ENCODE results near the gene APOBEC3C.
"Not testable (repeated sequence)": the region's sequence is repeated elsewhere in the genome, so short reads cannot be mapped to it uniquely, and the experiment has no call there.

Gene APOBEC3C

GRCh38 chr22:39039306-39040126 is 25.5 kb downstream of the APOBEC3C start:
- H3K4me3 ChIP-seq (ENCODE audit: severe bottlenecking) = no peak overlapping the region
- H3K9me3 ChIP-seq (ENCODE audit: severe bottlenecking) = no peaks in the 10 kb centered on the region
- no peaks in the 10 kb centered on the region for H3K36me3 ChIP-seq (ENCODE audit: low read depth)
- DNase-seq (ENCODE audit: low spot score) (no peak), ATAC-seq (ENCODE audit: low read depth) (no peak)
- TF ChIP-seq CTCF (IDR thresholded peaks at IDR 0.05; ENCODE audit: poor library complexity, severe bottlenecking) = no peak
- H3K4me1 ChIP-seq (ENCODE audit: insufficient read depth, poor library complexity, severe bottlenecking) = peaks cover 8% of the 10 kb centered on the region
- H3K27ac ChIP-seq (ENCODE audit: poor library complexity, severe bottlenecking) = no peak overlapping the region
- H3K27me3 ChIP-seq (ENCODE audit: insufficient read depth, poor library complexity, severe bottlenecking) = no peaks in the 10 kb centered on the region

DNA sequence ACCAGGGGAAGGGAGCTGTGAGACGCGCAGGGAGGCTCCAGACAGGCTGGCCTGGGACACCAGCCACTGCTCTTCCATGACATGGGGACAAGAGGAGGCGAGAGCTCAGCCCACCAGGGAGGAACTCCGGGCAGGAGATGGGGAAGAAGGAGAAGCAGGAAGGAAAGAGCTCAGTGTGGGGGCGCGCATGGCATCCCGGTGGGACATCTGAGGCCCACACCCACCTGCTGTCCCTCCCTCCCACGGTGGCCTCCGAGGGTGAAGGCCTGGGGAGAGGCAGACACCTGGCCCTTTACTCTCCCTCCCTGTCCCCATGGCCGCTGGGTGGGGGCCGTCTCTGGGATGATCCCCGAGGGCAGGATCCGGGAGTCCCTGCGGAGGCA is 26.1 kb downstream of the APOBEC3C start:
- H3K9me3 ChIP-seq (ENCODE audit: severe bottlenecking); ATAC-seq (ENCODE audit: low read depth); H3K4me3 ChIP-seq (ENCODE audit: severe bottlenecking); DNase-seq (ENCODE audit: low spot score); H3K27me3 ChIP-seq (ENCODE audit: insufficient read depth, poor library complexity, severe bottlenecking); H3K36me3 ChIP-seq (ENCODE audit: low read depth); H3K4me1 ChIP-seq (ENCODE audit: insufficient read depth, poor library complexity, severe bottlenecking): not testable (repeated sequence)
- H3K27ac ChIP-seq (ENCODE audit: poor library complexity, severe bottlenecking) = peak overlapping the region; percentile 48

GRCh38 chr22:39040538-39041296 is 26.7 kb downstream of the APOBEC3C start, which contains the start of gene APOBEC3F:
APOBEC3F (plus strand) TSS chr22:39040864; CDS start chr22:39040961, 97 bp downstream.
- not testable (repeated sequence) for H3K4me1 ChIP-seq (ENCODE audit: insufficient read depth, poor library complexity, severe bottlenecking); H3K9me3 ChIP-seq (ENCODE audit: severe bottlenecking); H3K27me3 ChIP-seq (ENCODE audit: insufficient read depth, poor library complexity, severe bottlenecking); H3K36me3 ChIP-seq (ENCODE audit: low read depth); DNase-seq (ENCODE audit: low spot score)
- Histone ChIP-seq H3K4me3 (ENCODE audit: severe bottlenecking) (peak within 1 kb of the TSS; percentile 38), H3K27ac (ENCODE audit: poor library complexity, severe bottlenecking) (peak within 1 kb of the TSS; percentile 48)
- ATAC-seq (ENCODE audit: low read depth) = peak; percentile 89

- no peak for TF ChIP-seq CTCF (IDR thresholded peaks at IDR 0.05; ENCODE audit: poor library complexity, severe bottlenecking)
- no peak for ATAC-seq (ENCODE audit: low read depth)
- no peak overlapping the region for H3K27ac ChIP-seq (ENCODE audit: poor library complexity, severe bottlenecking)
- no peaks in the 10 kb centered on the region for H3K36me3 ChIP-seq (ENCODE audit: low read depth)
- no peaks in the 10 kb centered on the region for H3K27me3 ChIP-seq (ENCODE audit: insufficient read depth, poor library complexity, severe bottlenecking)
- H3K4me1 ChIP-seq (ENCODE audit: insufficient read depth, poor library complexity, severe bottlenecking) = peaks cover 8% of the 10 kb centered on the region
- H3K4me3 ChIP-seq (ENCODE audit: severe bottlenecking) = no peak overlapping the region
- no peak for DNase-seq (ENCODE audit: low spot score)
- H3K9me3 ChIP-seq (ENCODE audit: severe bottlenecking) = no peaks in the 10 kb centered on the region
These were observed 27.9 kb downstream of the APOBEC3C start for GRCh38 chr22:39041908-39042307.

GRCh38 chr22:39043063-39043462 is 29.0 kb downstream of the APOBEC3C start:
- DNase-seq (ENCODE audit: low spot score); H3K4me1 ChIP-seq (ENCODE audit: insufficient read depth, poor library complexity, severe bottlenecking); H3K27me3 ChIP-seq (ENCODE audit: insufficient read depth, poor library complexity, severe bottlenecking); H3K9me3 ChIP-seq (ENCODE audit: severe bottlenecking); H3K27ac ChIP-seq (ENCODE audit: poor library complexity, severe bottlenecking); ATAC-seq (ENCODE audit: low read depth); H3K36me3 ChIP-seq (ENCODE audit: low read depth); H3K4me3 ChIP-seq (ENCODE audit: severe bottlenecking): not testable (repeated sequence)

DNA sequence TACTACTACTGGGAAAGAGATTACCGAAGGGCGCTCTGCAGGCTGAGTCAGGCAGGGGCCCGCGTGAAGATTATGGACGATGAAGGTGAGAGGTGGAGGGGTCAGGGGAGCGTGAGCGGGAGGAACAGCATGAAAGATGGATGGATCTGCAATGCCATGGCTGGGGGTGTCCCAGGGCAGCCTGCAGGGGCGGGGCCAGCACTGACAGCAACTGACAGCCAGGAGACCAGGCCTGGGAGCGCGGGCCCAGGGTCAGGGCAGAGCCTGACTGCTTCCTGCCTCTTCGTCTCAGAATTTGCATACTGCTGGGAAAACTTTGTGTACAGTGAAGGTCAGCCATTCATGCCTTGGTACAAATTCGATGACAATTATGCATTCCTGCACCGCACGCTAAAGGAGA is 31.1 kb downstream of the APOBEC3C start:
- ATAC-seq (ENCODE audit: low read depth); H3K36me3 ChIP-seq (ENCODE audit: low read depth); H3K27me3 ChIP-seq (ENCODE audit: insufficient read depth, poor library complexity, severe bottlenecking); H3K4me1 ChIP-seq (ENCODE audit: insufficient read depth, poor library complexity, severe bottlenecking); H3K9me3 ChIP-seq (ENCODE audit: severe bottlenecking); DNase-seq (ENCODE audit: low spot score); H3K4me3 ChIP-seq (ENCODE audit: severe bottlenecking); H3K27ac ChIP-seq (ENCODE audit: poor library complexity, severe bottlenecking): not testable (repeated sequence)

- not testable (repeated sequence) for H3K27ac ChIP-seq (ENCODE audit: poor library complexity, severe bottlenecking); ATAC-seq (ENCODE audit: low read depth); H3K4me1 ChIP-seq (ENCODE audit: insufficient read depth, poor library complexity, severe bottlenecking); DNase-seq (ENCODE audit: low spot score); H3K4me3 ChIP-seq (ENCODE audit: severe bottlenecking); H3K27me3 ChIP-seq (ENCODE audit: insufficient read depth, poor library complexity, severe bottlenecking); H3K36me3 ChIP-seq (ENCODE audit: low read depth); H3K9me3 ChIP-seq (ENCODE audit: severe bottlenecking)
These were observed 35.4 kb downstream of the APOBEC3C start for GRCh38 chr22:39049486-39049885.

GRCh38 chr22:39051844-39052495 is 37.9 kb downstream of the APOBEC3C start:
- not testable (repeated sequence) for H3K4me3 ChIP-seq (ENCODE audit: severe bottlenecking); ATAC-seq (ENCODE audit: low read depth); H3K4me1 ChIP-seq (ENCODE audit: insufficient read depth, poor library complexity, severe bottlenecking); H3K27me3 ChIP-seq (ENCODE audit: insufficient read depth, poor library complexity, severe bottlenecking); DNase-seq (ENCODE audit: low spot score); H3K9me3 ChIP-seq (ENCODE audit: severe bottlenecking); H3K36me3 ChIP-seq (ENCODE audit: low read depth); H3K27ac ChIP-seq (ENCODE audit: poor library complexity, severe bottlenecking)
